SK-N-SH treated with all-trans-retinoic acid at 6 μM for 48 hours (cell line): ENCODE measurements around the gene C3.

ENCODE experiments used
- BACH2 ChIP-seq: fragments of 250-450 bp; sonication (Bioruptor Pico); IDR thresholded peaks from 2 replicates; pipeline ENCODE4 v1.9.0; 2021; ENCODE audit warnings: mild to moderate bottlenecking, borderline replicate concordance
- CSDC2 ChIP-seq: fragments of 250-450 bp; sonication (Bioruptor Pico); IDR thresholded peaks from 2 replicates; pipeline ENCODE4 v1.5.0; 2020; ENCODE audit warnings: mild to moderate bottlenecking, moderate library complexity
- OSR1 ChIP-seq: fragments of 250-450 bp; sonication (Bioruptor Pico); IDR thresholded peaks from 2 replicates; pipeline ENCODE4 v1.8.0; 2022; ENCODE audit warnings: moderate library complexity, mild to moderate bottlenecking, inconsistent platforms
- RARB ChIP-seq: fragments of 250-450 bp; sonication (Bioruptor Pico); IDR thresholded peaks from 2 replicates; pipeline ENCODE4 v1.8.0; 2021; ENCODE audit warnings: mild to moderate bottlenecking, moderate library complexity
- SNAI2 ChIP-seq: fragments of 250-450 bp; sonication (Bioruptor Pico); IDR thresholded peaks from 2 replicates; pipeline ENCODE4 v1.5.0; 2020; ENCODE audit warnings: mild to moderate bottlenecking, moderate library complexity
- TOX ChIP-seq: fragments of 250-450 bp; sonication (Bioruptor Pico); IDR thresholded peaks from 2 replicates; pipeline ENCODE4 v1.8.0; 2021; ENCODE audit warnings: mild to moderate bottlenecking, moderate library complexity, borderline replicate concordance
- ZFP3 ChIP-seq: fragments of 250-450 bp; sonication (Bioruptor Pico); IDR thresholded peaks from 2 replicates; pipeline ENCODE4 v1.5.0; 2020; ENCODE audit warnings: mild to moderate bottlenecking, moderate library complexity
- ZNF8 ChIP-seq: fragments of 450-650 bp; formaldehyde crosslinking; IDR thresholded peaks from 2 replicates; pipeline ENCODE4 v1.5.0; 2020; ENCODE audit warnings: mild to moderate bottlenecking, moderate library complexity
- TF ChIP-seq, protein P1 (sequence below): fragments of 250-450 bp; sonication (Bioruptor Pico); IDR thresholded peaks from 2 replicates; pipeline ENCODE4 v1.8.0; 2020; ENCODE audit warnings: mild to moderate bottlenecking, moderate library complexity, borderline replicate concordance
- TF ChIP-seq, protein P2 (sequence below): fragments of 250-450 bp; sonication (Bioruptor Pico); IDR thresholded peaks from 2 replicates; pipeline ENCODE4 v1.5.1; 2020; ENCODE audit warnings: low read depth, mild to moderate bottlenecking, moderate library complexity
- TF ChIP-seq, protein P3 (sequence below): fragments of 250-450 bp; sonication (Bioruptor Pico); IDR thresholded peaks from 2 replicates; pipeline ENCODE4 v1.8.0; 2021; ENCODE audit warnings: low read depth, mild to moderate bottlenecking, moderate library complexity, borderline replicate concordance
- TF ChIP-seq, protein P4 (sequence below): fragments of 250-450 bp; sonication (Bioruptor Pico); IDR thresholded peaks from 2 replicates; pipeline ENCODE4 v1.5.0; 2020; ENCODE audit warnings: mild to moderate bottlenecking, moderate library complexity
- TF ChIP-seq, protein P5 (sequence below): fragments of 250-450 bp; sonication (Bioruptor Pico); IDR thresholded peaks from 2 replicates; pipeline ENCODE4 v1.5.1; 2021; ENCODE audit warnings: mild to moderate bottlenecking, moderate library complexity

DNA sequence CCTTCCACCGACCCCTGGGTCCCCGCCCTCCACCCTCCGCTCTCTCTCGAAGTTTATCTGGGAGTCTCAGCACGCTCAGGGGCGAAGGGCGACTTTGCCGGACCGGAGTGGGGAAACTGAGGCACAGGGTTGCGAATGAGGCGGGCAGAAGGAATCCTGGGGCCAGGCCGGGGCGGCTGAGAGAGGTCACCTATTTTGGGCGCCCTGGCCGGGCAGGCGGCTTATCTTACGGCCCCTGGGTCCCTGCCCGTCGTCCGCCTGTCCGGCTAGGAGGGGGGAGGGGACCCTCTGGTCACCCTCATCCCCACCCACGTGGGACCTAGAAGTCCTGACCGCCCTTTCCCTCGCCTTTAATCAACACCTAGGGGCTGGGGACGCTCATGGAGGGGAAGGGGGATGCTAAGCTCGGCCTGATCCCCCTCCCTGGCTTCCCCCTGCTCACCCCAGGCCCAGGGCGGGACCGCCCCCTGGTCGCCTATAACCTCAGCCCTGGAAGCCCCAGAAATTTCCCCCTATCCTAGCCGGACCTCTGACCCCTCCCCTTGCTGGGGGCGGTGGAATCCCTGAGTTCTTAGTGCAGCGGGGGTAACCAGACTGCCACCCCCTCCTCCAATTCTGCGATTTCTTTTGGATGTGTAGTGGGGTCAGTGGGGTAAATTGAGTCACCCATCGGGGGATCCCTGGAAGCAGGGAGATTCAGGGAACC is 19.6 kb upstream of the C3 start:
- no peak for TF ChIP-seq ZFP3 (CRISPR knock-in tag)
- TF ChIP-seq RARB (CRISPR knock-in tag), result no peak
- TF ChIP-seq, protein P1, sequence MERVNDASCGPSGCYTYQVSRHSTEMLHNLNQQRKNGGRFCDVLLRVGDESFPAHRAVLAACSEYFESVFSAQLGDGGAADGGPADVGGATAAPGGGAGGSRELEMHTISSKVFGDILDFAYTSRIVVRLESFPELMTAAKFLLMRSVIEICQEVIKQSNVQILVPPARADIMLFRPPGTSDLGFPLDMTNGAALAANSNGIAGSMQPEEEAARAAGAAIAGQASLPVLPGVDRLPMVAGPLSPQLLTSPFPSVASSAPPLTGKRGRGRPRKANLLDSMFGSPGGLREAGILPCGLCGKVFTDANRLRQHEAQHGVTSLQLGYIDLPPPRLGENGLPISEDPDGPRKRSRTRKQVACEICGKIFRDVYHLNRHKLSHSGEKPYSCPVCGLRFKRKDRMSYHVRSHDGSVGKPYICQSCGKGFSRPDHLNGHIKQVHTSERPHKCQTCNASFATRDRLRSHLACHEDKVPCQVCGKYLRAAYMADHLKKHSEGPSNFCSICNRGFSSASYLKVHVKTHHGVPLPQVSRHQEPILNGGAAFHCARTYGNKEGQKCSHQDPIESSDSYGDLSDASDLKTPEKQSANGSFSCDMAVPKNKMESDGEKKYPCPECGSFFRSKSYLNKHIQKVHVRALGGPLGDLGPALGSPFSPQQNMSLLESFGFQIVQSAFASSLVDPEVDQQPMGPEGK (CRISPR knock-in tag), result no peak
- TF ChIP-seq, protein P2, sequence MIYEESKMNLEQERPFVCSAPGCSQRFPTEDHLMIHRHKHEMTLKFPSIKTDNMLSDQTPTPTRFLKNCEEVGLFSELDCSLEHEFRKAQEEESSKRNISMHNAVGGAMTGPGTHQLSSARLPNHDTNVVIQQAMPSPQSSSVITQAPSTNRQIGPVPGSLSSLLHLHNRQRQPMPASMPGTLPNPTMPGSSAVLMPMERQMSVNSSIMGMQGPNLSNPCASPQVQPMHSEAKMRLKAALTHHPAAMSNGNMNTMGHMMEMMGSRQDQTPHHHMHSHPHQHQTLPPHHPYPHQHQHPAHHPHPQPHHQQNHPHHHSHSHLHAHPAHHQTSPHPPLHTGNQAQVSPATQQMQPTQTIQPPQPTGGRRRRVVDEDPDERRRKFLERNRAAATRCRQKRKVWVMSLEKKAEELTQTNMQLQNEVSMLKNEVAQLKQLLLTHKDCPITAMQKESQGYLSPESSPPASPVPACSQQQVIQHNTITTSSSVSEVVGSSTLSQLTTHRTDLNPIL (CRISPR knock-in tag), result no peak
- TF ChIP-seq, protein P3, sequence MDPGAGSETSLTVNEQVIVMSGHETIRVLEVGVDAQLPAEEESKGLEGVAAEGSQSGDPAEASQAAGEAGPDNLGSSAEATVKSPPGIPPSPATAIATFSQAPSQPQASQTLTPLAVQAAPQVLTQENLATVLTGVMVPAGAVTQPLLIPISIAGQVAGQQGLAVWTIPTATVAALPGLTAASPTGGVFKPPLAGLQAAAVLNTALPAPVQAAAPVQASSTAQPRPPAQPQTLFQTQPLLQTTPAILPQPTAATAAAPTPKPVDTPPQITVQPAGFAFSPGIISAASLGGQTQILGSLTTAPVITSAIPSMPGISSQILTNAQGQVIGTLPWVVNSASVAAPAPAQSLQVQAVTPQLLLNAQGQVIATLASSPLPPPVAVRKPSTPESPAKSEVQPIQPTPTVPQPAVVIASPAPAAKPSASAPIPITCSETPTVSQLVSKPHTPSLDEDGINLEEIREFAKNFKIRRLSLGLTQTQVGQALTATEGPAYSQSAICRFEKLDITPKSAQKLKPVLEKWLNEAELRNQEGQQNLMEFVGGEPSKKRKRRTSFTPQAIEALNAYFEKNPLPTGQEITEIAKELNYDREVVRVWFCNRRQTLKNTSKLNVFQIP (CRISPR knock-in tag), result no peak
- TF ChIP-seq, protein P4, sequence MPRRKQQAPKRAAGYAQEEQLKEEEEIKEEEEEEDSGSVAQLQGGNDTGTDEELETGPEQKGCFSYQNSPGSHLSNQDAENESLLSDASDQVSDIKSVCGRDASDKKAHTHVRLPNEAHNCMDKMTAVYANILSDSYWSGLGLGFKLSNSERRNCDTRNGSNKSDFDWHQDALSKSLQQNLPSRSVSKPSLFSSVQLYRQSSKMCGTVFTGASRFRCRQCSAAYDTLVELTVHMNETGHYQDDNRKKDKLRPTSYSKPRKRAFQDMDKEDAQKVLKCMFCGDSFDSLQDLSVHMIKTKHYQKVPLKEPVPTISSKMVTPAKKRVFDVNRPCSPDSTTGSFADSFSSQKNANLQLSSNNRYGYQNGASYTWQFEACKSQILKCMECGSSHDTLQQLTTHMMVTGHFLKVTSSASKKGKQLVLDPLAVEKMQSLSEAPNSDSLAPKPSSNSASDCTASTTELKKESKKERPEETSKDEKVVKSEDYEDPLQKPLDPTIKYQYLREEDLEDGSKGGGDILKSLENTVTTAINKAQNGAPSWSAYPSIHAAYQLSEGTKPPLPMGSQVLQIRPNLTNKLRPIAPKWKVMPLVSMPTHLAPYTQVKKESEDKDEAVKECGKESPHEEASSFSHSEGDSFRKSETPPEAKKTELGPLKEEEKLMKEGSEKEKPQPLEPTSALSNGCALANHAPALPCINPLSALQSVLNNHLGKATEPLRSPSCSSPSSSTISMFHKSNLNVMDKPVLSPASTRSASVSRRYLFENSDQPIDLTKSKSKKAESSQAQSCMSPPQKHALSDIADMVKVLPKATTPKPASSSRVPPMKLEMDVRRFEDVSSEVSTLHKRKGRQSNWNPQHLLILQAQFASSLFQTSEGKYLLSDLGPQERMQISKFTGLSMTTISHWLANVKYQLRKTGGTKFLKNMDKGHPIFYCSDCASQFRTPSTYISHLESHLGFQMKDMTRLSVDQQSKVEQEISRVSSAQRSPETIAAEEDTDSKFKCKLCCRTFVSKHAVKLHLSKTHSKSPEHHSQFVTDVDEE (CRISPR knock-in tag), result no peak
- TF ChIP-seq BACH2 (CRISPR knock-in tag), result no peak
- no peak for TF ChIP-seq SNAI2
- TF ChIP-seq ZNF8 (CRISPR knock-in tag), result no peak
- TF ChIP-seq, protein P5, sequence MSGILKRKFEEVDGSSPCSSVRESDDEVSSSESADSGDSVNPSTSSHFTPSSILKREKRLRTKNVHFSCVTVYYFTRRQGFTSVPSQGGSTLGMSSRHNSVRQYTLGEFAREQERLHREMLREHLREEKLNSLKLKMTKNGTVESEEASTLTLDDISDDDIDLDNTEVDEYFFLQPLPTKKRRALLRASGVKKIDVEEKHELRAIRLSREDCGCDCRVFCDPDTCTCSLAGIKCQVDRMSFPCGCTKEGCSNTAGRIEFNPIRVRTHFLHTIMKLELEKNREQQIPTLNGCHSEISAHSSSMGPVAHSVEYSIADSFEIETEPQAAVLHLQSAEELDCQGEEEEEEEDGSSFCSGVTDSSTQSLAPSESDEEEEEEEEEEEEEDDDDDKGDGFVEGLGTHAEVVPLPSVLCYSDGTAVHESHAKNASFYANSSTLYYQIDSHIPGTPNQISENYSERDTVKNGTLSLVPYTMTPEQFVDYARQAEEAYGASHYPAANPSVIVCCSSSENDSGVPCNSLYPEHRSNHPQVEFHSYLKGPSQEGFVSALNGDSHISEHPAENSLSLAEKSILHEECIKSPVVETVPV (CRISPR knock-in tag), result no peak
- TF ChIP-seq CSDC2 (CRISPR knock-in tag), result no peak
- TF ChIP-seq OSR1 (CRISPR knock-in tag), result no peak
- TF ChIP-seq TOX, result no peak
